GM12878 (cell line): ENCODE measurements around the gene UTF1. TPM values are rescaled to one million over a fixed set of nuclear protein-coding genes. Genes with fewer than 3 reads are reported as not detected.

Experiments used
- ATAC-seq: fragments of 200-7000 bp; cut with Tn5 transposase; 3 replicates; pipeline ENCODE4 v1.9.1; 2020; ENCODE audit warnings: mild to moderate bottlenecking, moderate library complexity
- BruUV-seq: library from RNA; stranded (reverse); fragments of 400-500 nt; replicated peaks from 2 replicates; lab custom pipeline; 2021; lab: Mats Ljungman, UMichigan
- CTCF ChIA-PET: fragments of 300-600 bp; sonication (Branson Sonifier 250); formaldehyde crosslinking; extraction: SDS; loops from one replicate; lab custom pipeline; 2021; ENCODE audit warnings: inconsistent platforms; lab: Yijun Ruan, JAX
- POLR2A ChIA-PET: fragments of 350-600 bp; formaldehyde crosslinking; extraction: SDS; loops from one replicate; lab custom pipeline; 2021; ENCODE audit warnings: inconsistent platforms; lab: Charles Lee
- RAD21 ChIA-PET: fragments of 300-600 bp; sonication (Branson Sonifier 250); formaldehyde crosslinking; loops from one replicate; lab custom pipeline; 2023; ENCODE audit warnings: antibody characterized with exemption; ENCODE audit not compliant: unreplicated experiment; lab: Charles Lee
- SMC1A ChIA-PET: fragments of 300-600 bp; sonication (Branson Sonifier 250); formaldehyde crosslinking; loops from one replicate; lab custom pipeline; 2023; ENCODE audit not compliant: unreplicated experiment, uncharacterized antibody; lab: Charles Lee
- DNase-seq: peaks from one replicate; pipeline ENCODE4 v3.0.0-alpha.2; 2011; ENCODE audit warnings: low read depth, low spot score
- FAIRE-seq: peaks from 3 replicates; lab custom pipeline; 2011; peaks lifted over from hg19 to GRCh38; lab: Jason Lieb, UNC
- H2AFZ ChIP-seq: 2 replicates; pipeline ENCODE4 v1.6.0; 2011; ENCODE audit warnings: low read depth, low read length, control low read depth; ENCODE audit not compliant: control insufficient read depth
- H3K27ac ChIP-seq: 2 replicates; pipeline ENCODE4 v1.5.1; 2011; ENCODE audit warnings: control low read depth; ENCODE audit not compliant: control insufficient read depth, insufficient read depth
- H3K27me3 ChIP-seq, 2 experiments: replicated peaks in 1 of 2; 2 replicates each; pipeline versions ENCODE4 v1.6.0 to v1.6.1; 2011; ENCODE audit warnings: low read length in 1 of 2; ENCODE audit not compliant: control insufficient read depth in 2 of 2, insufficient read depth in 2 of 2
- H3K36me3 ChIP-seq, 2 experiments: 2 replicates each; pipeline ENCODE4 v1.5.1; 2011; ENCODE audit warnings: low read length in 1 of 2; ENCODE audit not compliant: control insufficient read depth in 2 of 2, insufficient read depth in 2 of 2
- H3K4me1 ChIP-seq: 2 replicates; pipeline ENCODE4 v1.6.1; 2011; ENCODE audit warnings: mild to moderate bottlenecking, low read length, moderate library complexity, mixed read lengths; ENCODE audit not compliant: control insufficient read depth, insufficient read depth
- H3K4me2 ChIP-seq: 2 replicates; pipeline ENCODE4 v1.6.0; 2011; ENCODE audit warnings: control low read depth; ENCODE audit not compliant: control insufficient read depth, insufficient read depth
- H3K4me3 ChIP-seq: fragments of 200-600 bp; sonication (generic); 2 replicates; pipeline ENCODE4 v1.5.1; 2016
- H3K79me2 ChIP-seq: 2 replicates; pipeline ENCODE4 v1.6.0; 2011; ENCODE audit warnings: low read length; ENCODE audit not compliant: control insufficient read depth, insufficient read depth
- H3K9ac ChIP-seq: 2 replicates; pipeline ENCODE4 v1.8.0; 2011; ENCODE audit warnings: low read length, control low read depth, mixed read lengths; ENCODE audit not compliant: control insufficient read depth, insufficient read depth
- H3K9me3 ChIP-seq: replicated peaks from 3 replicates; pipeline ENCODE4 v1.5.1; 2011; ENCODE audit warnings: mild to moderate bottlenecking, low read length; ENCODE audit not compliant: control insufficient read depth, insufficient read depth
- H4K20me1 ChIP-seq: 2 replicates; pipeline ENCODE4 v1.6.0; 2011; ENCODE audit not compliant: control insufficient read depth, insufficient read depth
- ATF7 ChIP-seq: fragments of 450-650 bp; IDR thresholded peaks from 2 replicates; pipeline ENCODE4 v1.6.1; 2016; ENCODE audit warnings: low read depth, mild to moderate bottlenecking
- CBX3 ChIP-seq: fragments of 200-600 bp; sonication (generic); IDR thresholded peaks from 2 replicates; pipeline ENCODE4 v1.6.1; 2016; ENCODE audit warnings: low read depth, borderline replicate concordance
- CBX5 ChIP-seq: sonication (generic); IDR thresholded peaks from 2 replicates; pipeline ENCODE4 v1.6.1; 2016; ENCODE audit warnings: low read depth, moderate library complexity, mild to moderate bottlenecking, inconsistent platforms
- CREB1 ChIP-seq: IDR thresholded peaks from 2 replicates; pipeline ENCODE4 v1.6.1; 2012; ENCODE audit warnings: low read depth, mild to moderate bottlenecking, inconsistent platforms
- KAT2A ChIP-seq: conservative IDR thresholded peaks from 2 replicates; pipeline ENCODE4 v1.6.1; 2011; ENCODE audit warnings: low read depth, low read length; ENCODE audit not compliant: control insufficient read depth
- POLR2A ChIP-seq: IDR thresholded peaks from 2 replicates; pipeline ENCODE4 v1.6.1; 2011; ENCODE audit warnings: low read depth, mild to moderate bottlenecking, low read length
- SRF ChIP-seq, 2 experiments: IDR thresholded peaks; 2 replicates each; pipeline ENCODE4 v1.6.1; 2011; ENCODE audit warnings: low read depth in 2 of 2, low read length in 2 of 2, mild to moderate bottlenecking in 1 of 2, moderate library complexity in 1 of 2
- WRNIP1 ChIP-seq: IDR thresholded peaks from 2 replicates; pipeline ENCODE4 v1.6.1; 2011; ENCODE audit warnings: low read depth, low read length, improper control_type of control experiment, borderline replicate concordance
- ZNF207 ChIP-seq: fragments of 450-650 bp; IDR thresholded peaks from 2 replicates; pipeline ENCODE4 v1.6.1; 2014; ENCODE audit warnings: antibody characterized with exemption, mild to moderate bottlenecking, borderline replicate concordance
- WGBS: methylation state at CpG from one replicate; pipeline ENCODE4 v1.1.6; 2016; ENCODE audit warnings: low lambda C conversion rate; ENCODE audit not compliant: insufficient replicate concordance, insufficient coverage; ENCODE audit errors: missing lambda C conversion rate; 5-methylcytosine and 5-hydroxymethylcytosine counted together
- in situ Hi-C: fragments of 300-500 bp; cut with MboI; formaldehyde crosslinking; loops from 9 replicates; pipeline ENCODE4 v1.14.3; 2018; ENCODE audit warnings: mixed read lengths
- intact Hi-C: fragments of 100-400 bp; cut with micrococcal nuclease; formaldehyde crosslinking; loops from one replicate; pipeline ENCODE4 v1.14.2; 2022; ENCODE audit not compliant: unreplicated experiment
- polyA plus RNA-seq, 11 experiments: library from polyadenylated mRNA; depleted of rRNA in 4 of 11; unstranded in 6 of 11; stranded (reverse) in 5 of 11; fragments of >200 nt; fragmentation: Nextera tagmentation in 4 of 11; fragmentation: Illumina TruSeq in 1 of 11; extraction: Ambion mirVana in 4 of 11; extraction: Trizol in 1 of 11; gene quantifications; 1 replicate in 1 of 11; 2 replicates in 10 of 11; pipeline versions ENCODE4 v1.2.1 to v1.2.3, GENCODE V29; 2011 to 2016; ENCODE audit warnings: inconsistent platforms in 2 of 11, missing spikeins in 2 of 11, low read depth in 1 of 11
- total RNA-seq, 4 experiments: library from RNA; depleted of rRNA in 3 of 4; stranded (reverse); fragments of >200 nt in 3 of 4; fragmentation: Illumina TruSeq in 1 of 4; extraction: Trizol in 1 of 4; gene quantifications; 2 replicates each; pipeline versions ENCODE4 v1.2.1 to v1.2.3, GENCODE V29; 2013 to 2021

The UTF1 gene
- total and polyA plus RNA-seq, 10 of the 15 experiments (the other 5 are each of a cell fraction or from before 2014, with no cell fraction given), result not detected

- TF ChIP-seq WRNIP1 (no peak), CREB1 (no peak), SRF (IDR thresholded peaks at IDR 0.05; ENCODE audit: low read depth in 2 of 2, low read length in 2 of 2) (no peak), ATF7 (no peak), CBX5 (no peak), KAT2A (no peak)
- TF ChIP-seq, all 136 proteins: peak for 0
Measured at GRCh38 chr10:133252223-133252552, 22.2 kb downstream of the UTF1 start (continued).

- Histone ChIP-seq H3K4me1 (peaks cover 15% of the 10 kb centered on the region), H3K9ac (no peak overlapping the region), H3K27me3 (no peaks in the 10 kb centered on the region), H3K79me2 (no peaks in the 10 kb centered on the region), H3K4me2 (no peak overlapping the region), H3K4me3 (no peak overlapping the region), H3K9me3 (no peaks in the 10 kb centered on the region), H3K27ac (no peak overlapping the region), H4K20me1 (no peaks in the 10 kb centered on the region), H2AFZ (no peak overlapping the region), H3K36me3 (no peaks in the 10 kb centered on the region)
- no peak for TF ChIP-seq POLR2A
- no peak for TF ChIP-seq ZNF207
- TF ChIP-seq CBX3, result no peak
- in situ Hi-C loops (no loop called here), intact Hi-C loops (no loop called here)
- 63% methylated on average over 22 of the region's 22 CpGs for WGBS
- ChIA-PET CTCF (no interaction called here), RAD21 (no interaction called here), POLR2A (no interaction called here), SMC1A (no interaction called here)
- DNase-seq (no peak), ATAC-seq (no peak), FAIRE-seq (no peak)
- BruUV-seq, result no TSS peak
Measured at GRCh38 chr10:133253361-133253955, 23.4 kb downstream of the UTF1 start.
